T1000 (cell line): Measurements from ENCODE around the gene KCNK15.
"Not testable (repeated sequence)": the region's sequence is repeated elsewhere in the genome, so short reads cannot be mapped to it uniquely, and the experiment has no call there.

Experiments used
- DNase-seq: peaks from one replicate; lab custom pipeline; 2025; ENCODE audit warnings: mixed read lengths; lab: John Stamatoyannopoulos, UW

KCNK15 gene

DNA sequence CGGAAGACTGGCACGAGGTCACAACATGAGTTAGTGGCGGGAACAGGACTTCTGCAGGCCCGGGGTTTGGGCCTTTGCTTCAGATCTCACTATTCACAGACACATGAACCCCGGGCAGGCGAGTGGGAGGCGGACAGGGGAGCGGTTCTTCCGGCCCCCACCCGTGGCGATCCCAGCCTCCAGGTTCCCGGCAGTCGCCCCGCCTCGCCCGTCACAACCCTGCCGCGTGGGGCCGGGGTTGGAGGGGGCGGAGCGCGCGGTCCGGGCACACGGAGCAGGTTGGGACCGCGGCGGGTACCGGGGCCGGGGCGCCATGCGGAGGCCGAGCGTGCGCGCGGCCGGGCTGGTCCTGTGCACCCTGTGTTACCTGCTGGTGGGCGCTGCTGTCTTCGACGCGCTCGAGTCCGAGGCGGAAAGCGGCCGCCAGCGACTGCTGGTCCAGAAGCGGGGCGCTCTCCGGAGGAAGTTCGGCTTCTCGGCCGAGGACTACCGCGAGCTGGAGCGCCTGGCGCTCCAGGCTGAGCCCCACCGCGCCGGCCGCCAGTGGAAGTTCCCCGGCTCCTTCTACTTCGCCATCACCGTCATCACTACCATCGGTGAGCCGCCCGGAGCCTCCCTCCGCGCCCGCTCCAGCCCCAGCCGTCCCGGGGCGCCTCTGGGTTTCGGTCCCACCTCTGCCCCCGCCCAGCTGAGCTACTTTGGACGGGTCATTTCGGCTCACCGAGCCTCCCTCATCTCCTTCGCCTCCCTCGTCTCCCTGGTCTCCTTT is at the start of gene KCNK15:
Gene KCNK15, plus strand, starts transcription at position 268 of the 769 bp plus-strand sequence. Its CDS starts 46 bp downstream, at position 314.
- no peak for DNase-seq

- no peak for DNase-seq
Observed at GRCh38 chr20:44696315-44696714, 49.4 kb upstream of the KCNK15 start.

DNA sequence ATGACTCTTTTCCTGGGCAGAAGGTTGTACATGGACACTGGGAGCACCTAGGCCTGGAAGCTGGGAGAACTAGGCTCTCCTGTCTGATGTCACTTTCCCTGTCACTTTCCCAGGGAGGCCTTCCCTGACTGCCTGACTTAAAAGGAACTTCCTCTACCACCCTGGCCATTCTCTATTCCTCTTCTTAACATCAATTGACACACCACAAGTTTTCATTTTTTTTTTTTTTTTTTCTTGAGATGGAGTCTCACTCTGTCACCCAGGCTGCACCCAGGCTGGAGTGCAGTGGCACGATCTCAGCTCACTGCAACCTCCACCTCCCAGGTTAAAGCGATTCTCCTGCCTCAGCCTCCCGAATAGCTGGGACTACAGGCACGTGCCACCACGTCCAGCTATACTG is 48.6 kb upstream of the KCNK15 start:
- not testable (repeated sequence) for DNase-seq

DNA sequence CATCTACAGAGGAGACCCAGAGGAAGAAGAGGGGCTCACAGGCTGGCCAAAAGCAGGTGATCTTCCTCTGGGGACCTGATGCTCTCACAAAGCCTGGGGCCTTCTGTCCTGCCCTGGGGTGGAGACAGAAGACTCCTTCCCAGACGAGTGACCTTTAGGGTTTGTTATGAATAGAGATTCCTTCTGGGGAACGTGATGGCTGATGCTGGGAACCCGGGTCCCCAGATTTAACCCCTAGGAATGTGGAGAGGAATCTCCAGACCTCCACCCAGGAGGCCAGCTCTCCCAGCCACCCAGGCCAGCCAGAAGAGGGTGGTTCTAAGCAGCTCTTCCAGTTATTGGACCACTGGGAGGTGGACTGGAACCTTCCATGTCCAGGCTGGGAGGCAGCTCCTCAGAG is 47.3 kb upstream of the KCNK15 start:
- no peak for DNase-seq

GRCh38 chr20:44700306-44700705 is 45.4 kb upstream of the KCNK15 start:
- DNase-seq: no peak

DNA sequence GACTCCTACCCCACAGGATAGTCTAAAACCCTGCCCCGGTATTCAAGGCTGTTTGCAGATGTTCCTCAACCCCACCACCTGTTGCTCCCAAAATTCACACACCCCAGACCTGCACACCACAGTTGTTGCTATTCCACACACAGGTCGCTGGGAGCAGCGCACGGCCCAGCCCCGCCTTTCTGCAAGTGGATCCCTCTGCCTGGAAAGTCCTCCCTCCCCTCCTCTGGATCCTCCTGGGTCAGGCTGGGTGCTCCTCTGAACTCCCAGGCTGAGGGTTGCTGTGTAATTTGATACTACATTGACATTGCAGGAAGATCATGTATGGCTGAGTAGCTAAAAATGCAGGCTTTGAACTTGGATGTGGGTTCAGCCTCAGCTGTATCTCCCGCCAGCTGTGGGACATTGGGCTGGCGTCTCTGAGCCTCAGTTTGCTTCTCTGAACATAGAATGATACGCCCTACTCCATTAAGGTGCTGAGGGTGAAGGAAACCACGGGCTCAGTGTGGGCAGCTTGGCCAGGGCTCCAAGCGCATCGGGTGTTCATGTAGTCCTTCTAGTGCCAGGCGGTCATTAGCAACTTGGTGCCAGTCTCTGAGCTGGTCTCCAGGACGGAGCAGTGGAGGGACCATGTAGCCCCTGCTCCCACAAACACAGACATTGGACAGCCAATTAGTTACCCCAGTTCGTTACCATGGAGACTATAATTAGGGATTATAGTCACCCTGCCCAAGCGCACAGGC is 44.4 kb upstream of the KCNK15 start:
- no peak for DNase-seq

- no peak for DNase-seq
Observed at GRCh38 chr20:44701858-44702256, 43.8 kb upstream of the KCNK15 start.

DNA sequence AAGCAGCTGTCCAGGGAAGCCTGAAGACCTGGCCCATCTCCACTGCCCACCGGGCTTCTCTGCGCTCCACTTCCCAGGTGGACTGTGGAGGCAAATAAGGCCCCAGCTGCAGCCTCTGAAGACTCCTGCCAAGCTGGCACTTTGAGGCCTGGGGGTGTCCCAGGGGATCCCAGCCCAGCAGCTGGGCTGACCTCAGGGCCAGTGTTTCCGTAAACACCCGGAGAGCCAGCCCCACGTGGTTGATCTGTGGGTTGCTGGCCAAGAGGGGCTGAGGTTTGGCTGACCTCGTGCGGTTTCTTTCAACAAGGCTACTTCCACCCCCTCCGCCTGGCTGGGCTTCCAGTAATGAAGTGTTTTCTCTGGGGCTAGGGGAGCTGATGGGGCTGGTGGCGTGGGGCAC is 42.9 kb upstream of the KCNK15 start:
- DNase-seq: peak; percentile 96

- DNase-seq: peak; percentile 69
Observed at GRCh38 chr20:44703183-44703925, 42.3 kb upstream of the KCNK15 start.

GRCh38 chr20:44703956-44704488 is 41.6 kb upstream of the KCNK15 start:
- DNase-seq: no peak

DNA sequence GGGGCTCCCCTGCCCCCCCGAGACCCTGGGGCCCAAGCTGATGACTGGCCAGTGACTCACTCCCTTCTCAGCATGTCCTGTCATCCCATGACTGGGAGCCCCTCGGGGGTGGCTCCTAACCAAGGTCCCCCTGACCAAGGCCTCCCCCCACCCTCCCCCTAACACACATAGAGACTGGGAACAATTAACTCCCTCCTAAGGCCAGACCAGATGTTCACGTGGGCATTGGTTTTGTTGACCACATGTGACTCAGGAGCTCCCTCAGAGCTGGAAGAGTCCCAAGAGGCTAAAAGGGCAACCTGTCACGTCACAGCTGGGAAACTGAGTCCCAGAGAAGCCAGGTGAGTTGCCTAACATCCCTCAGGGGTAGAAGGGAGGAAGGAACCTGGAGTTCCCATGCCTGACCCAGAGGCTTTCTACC is 41.1 kb upstream of the KCNK15 start:
- peak; percentile 90 for DNase-seq

DNA sequence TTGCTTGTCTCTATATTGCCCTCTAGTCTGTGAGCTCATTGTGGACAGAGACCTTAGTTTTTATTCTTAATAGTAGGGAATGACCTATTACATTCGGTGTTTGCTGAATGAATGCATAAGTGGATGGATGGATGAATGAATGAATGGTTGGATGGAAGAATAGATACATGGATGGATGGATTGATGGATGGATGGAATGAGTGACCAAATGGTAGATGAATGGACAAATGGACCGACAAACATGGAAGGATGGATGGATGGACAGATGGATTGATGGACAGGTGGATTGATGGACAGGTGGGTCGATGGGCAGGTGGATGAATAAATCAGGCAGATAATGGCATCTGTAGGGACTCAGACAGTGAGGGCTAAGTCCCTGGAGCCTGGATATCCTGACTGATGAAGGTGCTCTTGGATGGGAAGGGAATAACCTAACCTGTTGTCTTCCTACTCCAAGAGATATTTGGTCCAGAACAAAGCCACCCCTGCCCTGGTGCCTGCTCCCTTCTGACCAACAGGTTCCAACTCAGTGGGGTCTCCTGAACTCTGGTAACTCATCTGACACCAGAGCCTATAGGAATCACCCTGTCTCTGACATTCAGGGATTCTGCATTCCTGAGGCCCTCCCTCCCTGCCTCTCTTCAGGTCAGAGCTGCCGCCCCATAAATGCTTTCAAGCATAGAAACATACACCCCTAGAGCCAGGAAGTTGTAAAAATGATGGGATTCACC is 40.1 kb upstream of the KCNK15 start:
- DNase-seq: no peak

DNA sequence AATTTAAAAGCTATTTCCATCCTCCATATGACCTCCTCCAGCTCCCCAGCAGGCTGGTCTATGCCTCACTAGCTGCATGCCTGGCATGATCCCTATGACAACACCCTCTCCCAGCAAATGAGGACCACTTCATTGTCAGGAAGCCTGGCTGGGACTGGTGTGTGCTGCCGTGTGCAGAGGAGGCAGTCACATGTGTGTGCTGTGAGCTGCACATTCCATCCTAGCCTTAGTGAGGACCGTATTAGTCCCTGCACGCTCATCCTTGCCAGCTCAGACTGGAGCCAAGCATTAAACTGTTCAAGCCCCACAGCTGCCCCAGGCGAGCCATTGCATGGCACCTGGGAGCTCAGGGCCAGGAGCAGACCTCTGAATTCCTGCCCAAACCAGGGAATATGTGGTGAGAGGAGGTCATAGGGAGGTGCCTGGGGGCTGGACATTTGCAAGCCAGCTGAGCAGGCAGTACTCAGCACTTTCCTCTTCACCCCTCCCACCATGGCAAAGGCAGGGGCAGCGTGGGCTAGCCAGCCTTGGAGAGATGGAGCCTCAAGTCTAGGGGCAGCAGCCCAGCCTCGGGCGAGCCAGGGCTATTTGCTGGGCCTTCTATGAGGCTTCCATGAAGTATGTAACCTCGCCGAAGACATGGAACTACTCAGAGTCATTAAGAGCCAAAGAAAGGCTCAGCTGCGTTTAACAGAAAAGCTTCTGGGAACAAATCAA is 39.2 kb upstream of the KCNK15 start:
- DNase-seq: peak; percentile 94

- DNase-seq: no peak
Observed at GRCh38 chr20:44707018-44707579, 38.6 kb upstream of the KCNK15 start.

DNA sequence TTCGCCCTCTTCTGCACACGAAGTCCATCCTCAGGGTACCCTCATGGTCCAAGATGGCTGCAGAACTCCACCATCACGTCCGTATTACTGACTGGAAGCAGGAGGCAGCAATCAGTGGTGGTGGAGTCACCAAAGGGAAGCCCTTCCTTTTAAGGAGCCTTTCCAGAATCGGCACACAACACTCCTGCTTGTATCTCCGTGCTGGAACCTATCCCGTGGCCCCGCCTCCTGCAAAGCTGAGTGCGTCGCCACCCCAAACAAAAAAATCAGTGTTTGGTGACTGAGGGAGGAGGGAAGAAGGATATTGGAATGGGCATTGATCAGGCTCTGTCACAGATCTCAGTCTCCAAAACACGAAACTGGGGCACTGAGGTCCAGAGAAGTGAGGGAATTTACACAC is 36.3 kb upstream of the KCNK15 start:
- DNase-seq: no peak

DNA sequence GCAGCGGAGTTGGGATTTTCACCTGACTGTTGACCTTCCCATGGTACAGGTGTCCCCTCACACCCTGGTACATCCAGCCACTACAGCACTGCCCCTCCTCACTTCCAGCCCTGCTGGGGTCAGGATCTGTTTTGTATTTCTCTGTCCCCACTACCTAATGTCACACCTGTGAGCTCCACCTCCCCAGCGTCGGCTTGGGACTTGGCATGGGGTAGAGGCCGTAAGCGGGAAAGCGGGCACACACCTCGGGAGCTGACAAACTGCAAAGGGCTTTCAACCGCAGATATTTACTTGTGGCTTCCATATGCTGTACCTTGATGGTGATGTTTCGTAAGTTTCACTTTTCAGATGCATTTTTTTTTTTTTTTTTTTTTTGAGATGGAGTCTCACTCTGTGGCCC is 35.9 kb upstream of the KCNK15 start:
- no peak for DNase-seq

GRCh38 chr20:44711237-44711636 is 34.4 kb upstream of the KCNK15 start:
- DNase-seq: no peak

GRCh38 chr20:44714102-44714700 is 31.5 kb upstream of the KCNK15 start:
- DNase-seq: no peak

GRCh38 chr20:44714701-44715498 is 30.8 kb upstream of the KCNK15 start, which contains the start of gene CCN5:
TSS of gene CCN5 (plus strand) at chr20:44715369. CDS start at chr20:44715391, 22 bp downstream.
- peak; percentile 58 for DNase-seq
